GM12878 (cell line): ENCODE data around the gene KRT75. TPM values are rescaled to one million over a fixed set of nuclear protein-coding genes. Genes with fewer than 3 reads are reported as not detected.

Experiments used
- ATAC-seq: fragments of 200-7000 bp; cut with Tn5 transposase; 3 replicates; pipeline ENCODE4 v1.9.1; 2020; ENCODE audit warnings: mild to moderate bottlenecking, moderate library complexity
- BruUV-seq: library from RNA; stranded (reverse); fragments of 400-500 nt; replicated peaks from 2 replicates; lab custom pipeline; 2021; lab: Mats Ljungman, UMichigan
- CTCF ChIA-PET: fragments of 300-600 bp; sonication (Branson Sonifier 250); formaldehyde crosslinking; extraction: SDS; loops from one replicate; lab custom pipeline; 2021; ENCODE audit warnings: inconsistent platforms; lab: Yijun Ruan, JAX
- POLR2A ChIA-PET: fragments of 350-600 bp; formaldehyde crosslinking; extraction: SDS; loops from one replicate; lab custom pipeline; 2021; ENCODE audit warnings: inconsistent platforms; lab: Charles Lee
- RAD21 ChIA-PET: fragments of 300-600 bp; sonication (Branson Sonifier 250); formaldehyde crosslinking; loops from one replicate; lab custom pipeline; 2023; ENCODE audit warnings: antibody characterized with exemption; ENCODE audit not compliant: unreplicated experiment; lab: Charles Lee
- SMC1A ChIA-PET: fragments of 300-600 bp; sonication (Branson Sonifier 250); formaldehyde crosslinking; loops from one replicate; lab custom pipeline; 2023; ENCODE audit not compliant: unreplicated experiment, uncharacterized antibody; lab: Charles Lee
- DNase-seq: peaks from one replicate; pipeline ENCODE4 v3.0.0-alpha.2; 2011; ENCODE audit warnings: low read depth, low spot score
- FAIRE-seq: peaks from 3 replicates; lab custom pipeline; 2011; peaks lifted over from hg19 to GRCh38; lab: Jason Lieb, UNC
- H2AFZ ChIP-seq: 2 replicates; pipeline ENCODE4 v1.6.0; 2011; ENCODE audit warnings: low read depth, low read length, control low read depth; ENCODE audit not compliant: control insufficient read depth
- H3K27ac ChIP-seq: 2 replicates; pipeline ENCODE4 v1.5.1; 2011; ENCODE audit warnings: control low read depth; ENCODE audit not compliant: control insufficient read depth, insufficient read depth
- H3K27me3 ChIP-seq, 2 experiments: replicated peaks in 1 of 2; 2 replicates each; pipeline versions ENCODE4 v1.6.0 to v1.6.1; 2011; ENCODE audit warnings: low read length in 1 of 2; ENCODE audit not compliant: control insufficient read depth in 2 of 2, insufficient read depth in 2 of 2
- H3K36me3 ChIP-seq, 2 experiments: 2 replicates each; pipeline ENCODE4 v1.5.1; 2011; ENCODE audit warnings: low read length in 1 of 2; ENCODE audit not compliant: control insufficient read depth in 2 of 2, insufficient read depth in 2 of 2
- H3K4me1 ChIP-seq: 2 replicates; pipeline ENCODE4 v1.6.1; 2011; ENCODE audit warnings: mild to moderate bottlenecking, low read length, moderate library complexity, mixed read lengths; ENCODE audit not compliant: control insufficient read depth, insufficient read depth
- H3K4me2 ChIP-seq: 2 replicates; pipeline ENCODE4 v1.6.0; 2011; ENCODE audit warnings: control low read depth; ENCODE audit not compliant: control insufficient read depth, insufficient read depth
- H3K4me3 ChIP-seq: fragments of 200-600 bp; sonication (generic); 2 replicates; pipeline ENCODE4 v1.5.1; 2016
- H3K79me2 ChIP-seq: 2 replicates; pipeline ENCODE4 v1.6.0; 2011; ENCODE audit warnings: low read length; ENCODE audit not compliant: control insufficient read depth, insufficient read depth
- H3K9ac ChIP-seq: 2 replicates; pipeline ENCODE4 v1.8.0; 2011; ENCODE audit warnings: low read length, control low read depth, mixed read lengths; ENCODE audit not compliant: control insufficient read depth, insufficient read depth
- H3K9me3 ChIP-seq: replicated peaks from 3 replicates; pipeline ENCODE4 v1.5.1; 2011; ENCODE audit warnings: mild to moderate bottlenecking, low read length; ENCODE audit not compliant: control insufficient read depth, insufficient read depth
- H4K20me1 ChIP-seq: 2 replicates; pipeline ENCODE4 v1.6.0; 2011; ENCODE audit not compliant: control insufficient read depth, insufficient read depth
- CBX3 ChIP-seq: fragments of 200-600 bp; sonication (generic); IDR thresholded peaks from 2 replicates; pipeline ENCODE4 v1.6.1; 2016; ENCODE audit warnings: low read depth, borderline replicate concordance
- CEBPB ChIP-seq, 2 experiments: fragments of 150-350 bp in 1 of 2; IDR thresholded peaks; 2 replicates each; pipeline ENCODE4 v1.6.1; 2012 to 2014; ENCODE audit warnings: low read depth in 2 of 2, low read length in 2 of 2, borderline replicate concordance in 1 of 2, inconsistent platforms in 1 of 2
- CEBPZ ChIP-seq: fragments of 150-350 bp; IDR thresholded peaks from 2 replicates; pipeline ENCODE4 v1.6.1; 2016; ENCODE audit warnings: low read depth, low read length
- CUX1 ChIP-seq: IDR thresholded peaks from 2 replicates; pipeline ENCODE4 v1.6.1; 2012; ENCODE audit warnings: improper control_type of control experiment, low read depth, low read length; ENCODE audit not compliant: insufficient replicate concordance
- ETV6 ChIP-seq, 2 experiments: fragments of 450-650 bp in 1 of 2; IDR thresholded peaks in 1 of 2; conservative IDR thresholded peaks in 1 of 2; 2 replicates each; pipeline ENCODE4 v1.6.1; 2014; ENCODE audit warnings: antibody characterized with exemption in 1 of 2, borderline replicate concordance in 1 of 2, low read depth in 1 of 2, mild to moderate bottlenecking in 1 of 2, moderate library complexity in 1 of 2
- FOS ChIP-seq: IDR thresholded peaks from 3 replicates; pipeline ENCODE4 v1.6.1; 2011; ENCODE audit warnings: borderline replicate concordance; ENCODE audit not compliant: insufficient read length; ENCODE audit errors: extremely low read depth
- IKZF1 ChIP-seq: fragments of 450-650 bp; conservative IDR thresholded peaks from 2 replicates; pipeline ENCODE4 v1.6.1; 2017; ENCODE audit warnings: antibody characterized with exemption, mild to moderate bottlenecking
- MYB ChIP-seq: fragments of 150-350 bp; IDR thresholded peaks from 2 replicates; pipeline ENCODE4 v1.6.1; 2014; ENCODE audit warnings: mild to moderate bottlenecking, low read depth, low read length, borderline replicate concordance
- NRF1 ChIP-seq: conservative IDR thresholded peaks from 2 replicates; pipeline ENCODE4 v1.6.1; 2011; ENCODE audit warnings: mild to moderate bottlenecking, low read depth, low read length, improper control_type of control experiment
- SRF ChIP-seq, 2 experiments: IDR thresholded peaks; 2 replicates each; pipeline ENCODE4 v1.6.1; 2011; ENCODE audit warnings: low read depth in 2 of 2, low read length in 2 of 2, mild to moderate bottlenecking in 1 of 2, moderate library complexity in 1 of 2
- SUPT20H ChIP-seq: IDR thresholded peaks from 2 replicates; pipeline ENCODE4 v1.6.1; 2011; ENCODE audit warnings: low read depth, mild to moderate bottlenecking, low read length, moderate library complexity, borderline replicate concordance; ENCODE audit not compliant: control insufficient read depth
- TARDBP ChIP-seq: IDR thresholded peaks from 2 replicates; pipeline ENCODE4 v1.6.1; 2016; ENCODE audit warnings: borderline replicate concordance
- USF1 ChIP-seq: IDR thresholded peaks from 2 replicates; pipeline ENCODE4 v1.6.1; 2011; ENCODE audit warnings: borderline replicate concordance, low read depth, mild to moderate bottlenecking, moderate library complexity, mixed read lengths, low read length; ENCODE audit not compliant: insufficient read depth; ENCODE audit errors: extremely low read length
- YY1 ChIP-seq: IDR thresholded peaks from 2 replicates; pipeline ENCODE4 v1.6.1; 2011; ENCODE audit warnings: low read depth, mild to moderate bottlenecking, low read length
- ZNF384 ChIP-seq: IDR thresholded peaks from 2 replicates; pipeline ENCODE4 v1.6.1; 2012; ENCODE audit warnings: low read depth, mild to moderate bottlenecking, low read length, improper control_type of control experiment, borderline replicate concordance
- WGBS: methylation state at CpG from one replicate; pipeline ENCODE4 v1.1.6; 2016; ENCODE audit warnings: low lambda C conversion rate; ENCODE audit not compliant: insufficient replicate concordance, insufficient coverage; ENCODE audit errors: missing lambda C conversion rate; 5-methylcytosine and 5-hydroxymethylcytosine counted together
- in situ Hi-C: fragments of 300-500 bp; cut with MboI; formaldehyde crosslinking; loops from 9 replicates; pipeline ENCODE4 v1.14.3; 2018; ENCODE audit warnings: mixed read lengths
- intact Hi-C: fragments of 100-400 bp; cut with micrococcal nuclease; formaldehyde crosslinking; loops from one replicate; pipeline ENCODE4 v1.14.2; 2022; ENCODE audit not compliant: unreplicated experiment
- polyA plus RNA-seq, 11 experiments: library from polyadenylated mRNA; depleted of rRNA in 4 of 11; unstranded in 6 of 11; stranded (reverse) in 5 of 11; fragments of >200 nt; fragmentation: Nextera tagmentation in 4 of 11; fragmentation: Illumina TruSeq in 1 of 11; extraction: Ambion mirVana in 4 of 11; extraction: Trizol in 1 of 11; gene quantifications; 1 replicate in 1 of 11; 2 replicates in 10 of 11; pipeline versions ENCODE4 v1.2.1 to v1.2.3, GENCODE V29; 2011 to 2016; ENCODE audit warnings: inconsistent platforms in 2 of 11, missing spikeins in 2 of 11, low read depth in 1 of 11
- total RNA-seq, 4 experiments: library from RNA; depleted of rRNA in 3 of 4; stranded (reverse); fragments of >200 nt in 3 of 4; fragmentation: Illumina TruSeq in 1 of 4; extraction: Trizol in 1 of 4; gene quantifications; 2 replicates each; pipeline versions ENCODE4 v1.2.1 to v1.2.3, GENCODE V29; 2013 to 2021

Gene KRT75
- total and polyA plus RNA-seq, 10 of the 15 experiments (the other 5 are each of a cell fraction or from before 2014, with no cell fraction given) = not detected

- no peaks in the 10 kb centered on the region for H4K20me1 ChIP-seq
- H3K4me2 ChIP-seq = no peak overlapping the region
- BruUV-seq = no TSS peak
- ChIA-PET POLR2A (no interaction called here), CTCF (no interaction called here), SMC1A (no interaction called here), RAD21 (no interaction called here)
- no peaks in the 10 kb centered on the region for H3K4me1 ChIP-seq
- no peak overlapping the region for H2AFZ ChIP-seq
- H3K27me3 ChIP-seq = no peaks in the 10 kb centered on the region; a peak in 1 of 4 replicates
- in situ Hi-C loops (no loop called here), intact Hi-C loops (no loop called here)
- 24% methylated on average over 4 of the region's 4 CpGs for WGBS
- no peaks in the 10 kb centered on the region for H3K79me2 ChIP-seq
- DNase-seq (no peak), ATAC-seq (no peak), FAIRE-seq (no peak)
- H3K36me3 ChIP-seq = no peaks in the 10 kb centered on the region
- no peaks in the 10 kb centered on the region for H3K9me3 ChIP-seq
- no peak overlapping the region for H3K27ac ChIP-seq
- no peak overlapping the region for H3K4me3 ChIP-seq
- no peak overlapping the region for H3K9ac ChIP-seq
- TF ChIP-seq CEBPZ (no peak), IKZF1 (no peak), TARDBP (no peak), CBX3 (no peak), FOS (no peak), CUX1 (no peak), YY1 (no peak), MYB (no peak), NRF1 (no peak), ZNF384 (no peak), SRF (IDR thresholded peaks at IDR 0.05; ENCODE audit: low read depth in 2 of 2, low read length in 2 of 2) (no peak), USF1 (no peak), ETV6 (conservative IDR thresholded peaks at IDR 0.05 in 1 of 2, IDR thresholded peaks at IDR 0.05 in 1 of 2; ENCODE audit: borderline replicate concordance in 1 of 2, low read depth in 1 of 2) (no peak), CEBPB (IDR thresholded peaks at IDR 0.05; ENCODE audit: borderline replicate concordance in 1 of 2, low read depth in 2 of 2, low read length in 2 of 2) (no peak), SUPT20H (no peak)
These were observed 35.7 kb upstream of the KRT75 start for GRCh38 chr12:52469853-52470252.
